ENCODE data around the gene RDH13.

GRCh38 chr19:55076321-55076720, 13.4 kb upstream of the RDH13 start:
- TF ChIP-seq CTCF (IDR thresholded peaks at IDR 0.05; ENCODE audit: low read depth, low read length, poor library complexity, severe bottlenecking), result no peak
- TF ChIP-seq EZH2phosphoT487 (IDR thresholded peaks at IDR 0.05; ENCODE audit: borderline replicate concordance, low read length), result no peak
